Muscle of leg (tissue), 16 donors: ENCODE measurements around the gene WNT9A. TPM values are rescaled to one million over a fixed set of nuclear protein-coding genes. Genes with fewer than 3 reads are reported as not detected.
"Not testable (repeated sequence)": the region's sequence is repeated elsewhere in the genome, so short reads cannot be mapped to it uniquely, and the experiment has no call there.

Experiments used
- DNase-seq: peaks from one replicate; pipeline ENCODE4 v3.0.0; 2013
- H3K27ac ChIP-seq: one replicate; pipeline ENCODE4 v1.5.1; 2013; ENCODE audit warnings: mild to moderate bottlenecking, low read length, control low read depth
- H3K27me3 ChIP-seq: one replicate; pipeline ENCODE4 v1.6.1; 2013; ENCODE audit warnings: low read length; ENCODE audit not compliant: control insufficient read depth, insufficient read depth
- H3K36me3 ChIP-seq: one replicate; pipeline ENCODE4 v1.6.1; 2013; ENCODE audit warnings: low read length; ENCODE audit not compliant: control insufficient read depth, insufficient read depth
- H3K4me1 ChIP-seq: one replicate; pipeline ENCODE4 v1.6.1; 2013; ENCODE audit warnings: low read length; ENCODE audit not compliant: control insufficient read depth, insufficient read depth
- H3K4me3 ChIP-seq: one replicate; pipeline ENCODE4 v1.5.1; 2013; ENCODE audit warnings: low read length, control low read depth
- H3K9me3 ChIP-seq: replicated peaks from 2 replicates; pipeline ENCODE4 v1.6.1; 2013; ENCODE audit warnings: low read depth, low read length; ENCODE audit not compliant: control insufficient read depth
- WGBS: methylation state at CpG from one replicate; pipeline ENCODE4 v1.1.5; 2013; ENCODE audit warnings: missing lambda C conversion rate; ENCODE audit not compliant: insufficient coverage; 5-methylcytosine and 5-hydroxymethylcytosine counted together
- long read RNA-seq, 11 donors: transcript quantifications; one replicate each; lab custom pipeline, GENCODE V29; 2026
- polyA plus RNA-seq, 8 donors: library from polyadenylated mRNA; unstranded; fragments of 120-200 nt; gene quantifications; one replicate each; pipeline versions ENCODE4 v1.2.1 to v1.2.3, GENCODE V29; 2013; ENCODE audit warnings: inconsistent platforms in 1 of 8, low replicate concordance in 1 of 8; ENCODE audit not compliant: insufficient read length in 8 of 8, insufficient read depth in 1 of 8
- total RNA-seq: library from RNA; stranded (reverse); fragments of 120-200 nt; gene quantifications from one replicate; pipeline ENCODE4 v1.2.4, GENCODE V29; 2013

WNT9A gene
- total RNA-seq (4.6 TPM), polyA plus RNA-seq (10 to 100 TPM in 1 of 8 donors, 1 to 10 TPM in 7; 5.2 to 10.2 (median 6.5) TPM)
- long read RNA-seq, donor 1 = 0 reads
- long read RNA-seq, donor 2 = 0 reads
- long read RNA-seq, donor 3, transcript WNT9A-201 (4 exons, 3,971 nt) = major isoform, 8 of 8 reads
- long read RNA-seq, donor 3, partial matches to known transcripts = 0 of 8 reads
- long read RNA-seq, donor 3, other reads (novel, unspliced or antisense) = 0 of 8 reads
- long read RNA-seq, donor 4, transcript WNT9A-201 (4 exons, 3,971 nt) = major isoform, 5 of 5 reads
- long read RNA-seq, donor 4, partial matches to known transcripts = 0 of 5 reads
- long read RNA-seq, donor 4, other reads (novel, unspliced or antisense) = 0 of 5 reads
- long read RNA-seq, donor 5, partial matches to known transcripts = 0 of 1 reads
- long read RNA-seq, donor 5, other reads (novel, unspliced or antisense) = 0 of 1 reads
- long read RNA-seq, donor 6, partial matches to known transcripts = 0 of 1 reads
- long read RNA-seq, donor 6, other reads (novel, unspliced or antisense) = 0 of 1 reads
- long read RNA-seq, donor 7, partial matches to known transcripts = 0 of 1 reads
- long read RNA-seq, donor 7, other reads (novel, unspliced or antisense) = 0 of 1 reads
- long read RNA-seq, donor 8 = 0 reads
- long read RNA-seq, donor 9, partial matches to known transcripts = 0 of 2 reads
- long read RNA-seq, donor 9, other reads (novel, unspliced or antisense) = 0 of 2 reads
- long read RNA-seq, donor 10, partial matches to known transcripts = 0 of 1 reads
- long read RNA-seq, donor 10, other reads (novel, unspliced or antisense) = 0 of 1 reads
- long read RNA-seq, donor 11 = 0 reads

- DNase-seq = peak; percentile 91
- H3K36me3 ChIP-seq = no peaks in the 10 kb centered on the region
- H3K27ac ChIP-seq = peak within 1 kb of the TSS; percentile 74
- 0% methylated on average over 113 of the region's 120 CpGs for WGBS
- no peaks in the 10 kb centered on the region for H3K9me3 ChIP-seq
- H3K27me3 ChIP-seq = peaks cover 15% of the 10 kb centered on the region
- peak within 1 kb of the TSS; percentile 51 for H3K4me3 ChIP-seq
- H3K4me1 ChIP-seq = peaks cover 56% of the 10 kb centered on the region
Measured at GRCh38 chr1:227947676-227948492, at the start of gene WNT9A. Gene WNT9A (minus strand): TSS chr1:227947932. CDS start chr1:227947887, 45 bp downstream.

GRCh38 chr1:227996187-227996950 is 48.6 kb upstream of the WNT9A start:
- Histone ChIP-seq H3K27me3 (peaks cover 17% of the 10 kb centered on the region), H3K27ac (no peak overlapping the region), H3K36me3 (no peaks in the 10 kb centered on the region), H3K4me3 (no peak overlapping the region), H3K9me3 (peaks cover 13% of the 10 kb centered on the region), H3K4me1 (no peaks in the 10 kb centered on the region)
- no CpG with 5 or more reads among the region's 1 CpG for WGBS
- no peak for DNase-seq

- H3K27me3 ChIP-seq = peaks cover 11% of the 10 kb centered on the region
- 74% methylated on average over 3 of the region's 7 CpGs for WGBS
- H3K4me3 ChIP-seq = no peak overlapping the region
- H3K9me3 ChIP-seq = peaks cover 13% of the 10 kb centered on the region
- no peak overlapping the region for H3K27ac ChIP-seq
- H3K36me3 ChIP-seq = no peaks in the 10 kb centered on the region
- no peak for DNase-seq
- H3K4me1 ChIP-seq = no peaks in the 10 kb centered on the region
Measured at GRCh38 chr1:227994632-227995300, 47.0 kb upstream of the WNT9A start.

GRCh38 chr1:227987181-227987580 is 39.4 kb upstream of the WNT9A start:
- H3K9me3 ChIP-seq = no peaks in the 10 kb centered on the region
- H3K4me3 ChIP-seq = no peak overlapping the region
- no peak overlapping the region for H3K27ac ChIP-seq
- DNase-seq = no peak
- WGBS = no CpG with 5 or more reads among the region's 2 CpGs
- H3K36me3 ChIP-seq = no peaks in the 10 kb centered on the region
- H3K4me1 ChIP-seq = no peaks in the 10 kb centered on the region
- H3K27me3 ChIP-seq = no peaks in the 10 kb centered on the region

GRCh38 chr1:227975583-227976283 is 28.0 kb upstream of the WNT9A start:
- DNase-seq, H3K27me3 ChIP-seq, H3K4me3 ChIP-seq, H3K4me1 ChIP-seq, H3K36me3 ChIP-seq, H3K9me3 ChIP-seq, H3K27ac ChIP-seq: not testable (repeated sequence)
- 89% methylated on average over 5 of the region's 21 CpGs for WGBS

- not testable (repeated sequence) for H3K36me3 ChIP-seq, H3K9me3 ChIP-seq, H3K4me1 ChIP-seq, H3K4me3 ChIP-seq, H3K27ac ChIP-seq, DNase-seq, H3K27me3 ChIP-seq
- WGBS = 92% methylated on average over 14 of the region's 32 CpGs
Measured at GRCh38 chr1:227973724-227974288, 26.1 kb upstream of the WNT9A start.

- not testable (repeated sequence) for H3K4me1 ChIP-seq, H3K36me3 ChIP-seq, H3K27ac ChIP-seq, H3K9me3 ChIP-seq, H3K4me3 ChIP-seq, H3K27me3 ChIP-seq
- peak; percentile 82 for DNase-seq
- 50% methylated on average over 17 of the region's 22 CpGs for WGBS
Measured at GRCh38 chr1:227972843-227973374, 25.2 kb upstream of the WNT9A start.

GRCh38 chr1:227972283-227972679 is 24.5 kb upstream of the WNT9A start:
- not testable (repeated sequence) for H3K36me3 ChIP-seq, H3K4me3 ChIP-seq, H3K27ac ChIP-seq, H3K27me3 ChIP-seq, H3K4me1 ChIP-seq, H3K9me3 ChIP-seq, DNase-seq
- WGBS = 100% methylated on average over 1 of the region's 19 CpGs
